Inflammatory macrophage treated with lipopolysaccharide for 4 hours (primary cell): ENCODE results near the gene CERK.

Experiments
- DNase-seq: peaks from one replicate; pipeline ENCODE4 v3.0.0-alpha.2; 2020

Gene CERK

GRCh38 chr22:46731246-46732040, 6.6 kb downstream of the CERK start:
- no peak for DNase-seq

- no peak for DNase-seq
Observed at GRCh38 chr22:46730568-46731245, 7.3 kb downstream of the CERK start.

- no peak for DNase-seq
Observed at GRCh38 chr22:46728470-46728869, 9.6 kb downstream of the CERK start.

GRCh38 chr22:46727813-46728364, 10.2 kb downstream of the CERK start:
- DNase-seq: no peak

- no peak for DNase-seq
Observed at GRCh38 chr22:46726986-46727317, 11.1 kb downstream of the CERK start.

GRCh38 chr22:46726066-46726985, 11.7 kb downstream of the CERK start:
- DNase-seq: no peak

GRCh38 chr22:46725096-46725495, 13.0 kb downstream of the CERK start:
- DNase-seq: no peak

- no peak for DNase-seq
Observed at GRCh38 chr22:46723882-46724281, 14.2 kb downstream of the CERK start.

- DNase-seq: no peak
Observed at GRCh38 chr22:46721501-46722085, 16.5 kb downstream of the CERK start.

- DNase-seq: no peak
Observed at GRCh38 chr22:46719921-46720320, 18.1 kb downstream of the CERK start.

- DNase-seq: no peak
Observed at GRCh38 chr22:46714550-46714949, 23.5 kb downstream of the CERK start.

GRCh38 chr22:46712288-46712687, 25.8 kb downstream of the CERK start:
- no peak for DNase-seq

- no peak for DNase-seq
Observed at GRCh38 chr22:46710806-46711205, 27.2 kb downstream of the CERK start.

GRCh38 chr22:46708766-46709330, 29.2 kb downstream of the CERK start:
- DNase-seq: no peak

GRCh38 chr22:46707827-46708570, 30.1 kb downstream of the CERK start:
- DNase-seq: no peak

GRCh38 chr22:46707305-46707704, 30.7 kb downstream of the CERK start:
- no peak for DNase-seq

GRCh38 chr22:46706060-46706459, 32.0 kb downstream of the CERK start:
- no peak for DNase-seq

GRCh38 chr22:46703996-46704370, 34.1 kb downstream of the CERK start:
- DNase-seq: no peak

- no peak for DNase-seq
Observed at GRCh38 chr22:46703171-46703995, 34.7 kb downstream of the CERK start.

- no peak for DNase-seq
Observed at GRCh38 chr22:46701262-46701661, 36.8 kb downstream of the CERK start.

- DNase-seq: no peak
Observed at GRCh38 chr22:46699091-46699490, 39.0 kb downstream of the CERK start.
